A549 (cell line): ENCODE results near the gene UPK1A. TPM values are rescaled to one million over a fixed set of nuclear protein-coding genes. Genes with fewer than 3 reads are reported as not detected.

ENCODE experiments used
- ATAC-seq, 2 experiments: fragments of 200-7000 bp in 1 of 2; fragments of >200 bp in 1 of 2; cut with Nextera tagmentation in 1 of 2; cut with Tn5 transposase in 1 of 2; 3 replicates each; pipeline versions ENCODE4 v1.8.0 to v1.9.1; 2018 to 2020; ENCODE audit warnings: mild to moderate bottlenecking in 1 of 2, moderate library complexity in 1 of 2
- CTCF ChIA-PET: fragments of 300-600 bp; sonication (Branson Sonifier 250); formaldehyde crosslinking; extraction: SDS; loops from one replicate; lab custom pipeline; 2021; ENCODE audit warnings: antibody characterized with exemption, inconsistent platforms; lab: Yijun Ruan, JAX
- POLR2A ChIA-PET: fragments of 350-600 bp; formaldehyde crosslinking; extraction: SDS; loops from one replicate; lab custom pipeline; 2021; ENCODE audit warnings: antibody characterized with exemption, inconsistent platforms; lab: Yijun Ruan, JAX
- DNase-seq, 2 experiments: peaks; one replicate each; pipeline versions ENCODE4 v3.0.0 to v3.0.0-alpha.2; 2011 to 2016; ENCODE audit warnings: low read depth in 1 of 2, low spot score in 1 of 2
- FAIRE-seq: peaks from 2 replicates; lab custom pipeline; 2011; peaks lifted over from hg19 to GRCh38; lab: Jason Lieb, UNC
- H3K27ac ChIP-seq, 2 experiments: fragments of >200 bp; sonication (Bioruptor Twin); formaldehyde crosslinking; 3 replicates each; pipeline ENCODE4 v1.5.1; 2016 to 2017
- H3K4me1 ChIP-seq: fragments of >200 bp; sonication (Bioruptor Twin); formaldehyde crosslinking; 3 replicates; pipeline ENCODE4 v1.6.1; 2016
- H3K4me2 ChIP-seq: fragments of >200 bp; sonication (Bioruptor Twin); formaldehyde crosslinking; 3 replicates; pipeline ENCODE4 v1.6.1; 2016
- H3K4me3 ChIP-seq: fragments of >200 bp; sonication (Bioruptor Twin); formaldehyde crosslinking; 3 replicates; pipeline ENCODE4 v1.5.1; 2016
- H3K9me3 ChIP-seq: fragments of >200 bp; sonication (Bioruptor Twin); formaldehyde crosslinking; 3 replicates; pipeline ENCODE4 v1.6.1; 2016
- BCL3 ChIP-seq: fragments of >200 bp; sonication (Bioruptor Twin); formaldehyde crosslinking; IDR thresholded peaks from 3 replicates; pipeline ENCODE4 v1.6.1; 2016
- CBX2 ChIP-seq: fragments of 200-600 bp; sonication (generic); IDR thresholded peaks from 2 replicates; pipeline ENCODE4 v1.6.1; 2016; ENCODE audit warnings: low read depth, mild to moderate bottlenecking, borderline replicate concordance
- CBX8 ChIP-seq: fragments of 200-600 bp; sonication (generic); IDR thresholded peaks from 2 replicates; pipeline ENCODE4 v1.6.1; 2016
- CEBPB ChIP-seq, 2 experiments: fragments of >200 bp in 1 of 2; sonication (Bioruptor Twin) in 1 of 2; formaldehyde crosslinking in 1 of 2; IDR thresholded peaks; 2 replicates each; pipeline ENCODE4 v1.6.1; 2012 to 2016
- E2F6 ChIP-seq: IDR thresholded peaks from 2 replicates; pipeline ENCODE4 v1.6.1; 2012; ENCODE audit warnings: low read depth, borderline replicate concordance
- FOSB ChIP-seq: fragments of 250-450 bp; sonication (Bioruptor Pico); IDR thresholded peaks from 2 replicates; pipeline ENCODE4 v1.5.0; 2020; ENCODE audit warnings: mild to moderate bottlenecking, moderate library complexity
- FOXS1 ChIP-seq: fragments of 250-450 bp; sonication (Bioruptor Pico); IDR thresholded peaks from 2 replicates; pipeline ENCODE4 v1.5.0; 2020; ENCODE audit warnings: mild to moderate bottlenecking, moderate library complexity
- HDAC2 ChIP-seq: fragments of 200-600 bp; sonication (generic); IDR thresholded peaks from 2 replicates; pipeline ENCODE4 v1.6.1; 2016
- HEYL ChIP-seq: fragments of 250-450 bp; sonication (Bioruptor Pico); IDR thresholded peaks from 2 replicates; pipeline ENCODE4 v1.8.0; 2021; ENCODE audit warnings: mild to moderate bottlenecking, moderate library complexity
- HMGXB4 ChIP-seq: fragments of 250-450 bp; sonication (Bioruptor Pico); IDR thresholded peaks from 2 replicates; pipeline ENCODE4 v1.5.0; 2021; ENCODE audit warnings: mild to moderate bottlenecking, moderate library complexity, borderline replicate concordance
- HOXA7 ChIP-seq: fragments of 250-450 bp; sonication (Bioruptor Pico); IDR thresholded peaks from 2 replicates; pipeline ENCODE4 v1.5.0; 2020; ENCODE audit warnings: mild to moderate bottlenecking, moderate library complexity
- HOXB5 ChIP-seq: fragments of 250-450 bp; sonication (Bioruptor Pico); IDR thresholded peaks from 2 replicates; pipeline ENCODE4 v1.5.0; 2020; ENCODE audit warnings: mild to moderate bottlenecking, moderate library complexity
- KDM1A ChIP-seq: fragments of 200-600 bp; sonication (generic); IDR thresholded peaks from 2 replicates; pipeline ENCODE4 v1.6.1; 2016; ENCODE audit warnings: low read depth, mild to moderate bottlenecking
- MAZ ChIP-seq: fragments of 150-350 bp; IDR thresholded peaks from 2 replicates; pipeline ENCODE4 v1.6.1; 2014; ENCODE audit warnings: antibody characterized with exemption, low read depth, low read length, borderline replicate concordance
- NFE2L2 ChIP-seq: fragments of 150-350 bp; conservative IDR thresholded peaks from 2 replicates; pipeline ENCODE4 v1.6.1; 2014; ENCODE audit warnings: low read length
- POLR2A ChIP-seq: IDR thresholded peaks from 2 replicates; pipeline ENCODE4 v1.6.1; 2012; ENCODE audit warnings: mild to moderate bottlenecking, low read length
- RARB ChIP-seq: fragments of 250-450 bp; sonication (Bioruptor Pico); IDR thresholded peaks from 2 replicates; pipeline ENCODE4 v1.8.0; 2021; ENCODE audit warnings: mild to moderate bottlenecking, moderate library complexity
- RCOR1 ChIP-seq: fragments of 150-350 bp; IDR thresholded peaks from 2 replicates; pipeline ENCODE4 v1.6.1; 2014; ENCODE audit warnings: antibody characterized with exemption, low read length, low read depth
- REST ChIP-seq: fragments of 200-600 bp; sonication (generic); IDR thresholded peaks from 2 replicates; pipeline ENCODE4 v1.6.1; 2016; ENCODE audit warnings: antibody characterized with exemption, mild to moderate bottlenecking, moderate library complexity
- TFCP2L1 ChIP-seq: fragments of 250-450 bp; sonication (Bioruptor Pico); IDR thresholded peaks from 2 replicates; pipeline ENCODE4 v1.5.0; 2021; ENCODE audit warnings: mild to moderate bottlenecking
- ZFP36 ChIP-seq: fragments of 450-650 bp; IDR thresholded peaks from 2 replicates; pipeline ENCODE4 v1.6.1; 2014; ENCODE audit warnings: borderline replicate concordance; ENCODE audit not compliant: partially characterized antibody
- WGBS: methylation state at CpG from one replicate; pipeline ENCODE4 v1.1.6; 2017; ENCODE audit errors: missing lambda C conversion rate; 5-methylcytosine and 5-hydroxymethylcytosine counted together
- polyA plus RNA-seq, 4 experiments: library from polyadenylated mRNA; depleted of rRNA in 3 of 4; stranded (reverse); fragments of >200 nt; fragmentation: RNase III in 1 of 4; extraction: RNeasy Plus Mini Kit Qiagen cat#74134 plus additional on column Dnase treatment in 1 of 4; gene quantifications; 2 replicates in 3 of 4; 3 replicates in 1 of 4; pipeline ENCODE4 v1.2.3, GENCODE V29; 2011 to 2017

The UPK1A gene
- polyA plus RNA-seq, 2 of the 4 experiments (the other 2 are of a cell fraction), result 0.44 to 0.78 TPM

- no peak overlapping the region for H3K4me3 ChIP-seq
- H3K9me3 ChIP-seq, result no peaks in the 10 kb centered on the region
- TF ChIP-seq REST, result no peak
- no peak for TF ChIP-seq HOXA7 (CRISPR knock-in tag)
- no peak for TF ChIP-seq CEBPB (IDR thresholded peaks at IDR 0.05)
- no peak for TF ChIP-seq HMGXB4 (CRISPR knock-in tag)
- no peak for TF ChIP-seq FOXS1
- no peak for TF ChIP-seq POLR2A
- no peak for TF ChIP-seq FOSB (CRISPR knock-in tag)
- no peak for TF ChIP-seq HEYL
- no peak for TF ChIP-seq MAZ
- TF ChIP-seq CBX8, result no peak
- no peak for TF ChIP-seq HOXB5 (CRISPR knock-in tag)
- TF ChIP-seq TFCP2L1 (CRISPR knock-in tag), result no peak
- no peak for TF ChIP-seq RCOR1
- no peak for TF ChIP-seq HDAC2
- TF ChIP-seq E2F6, result no peak
- TF ChIP-seq NFE2L2, result no peak
- TF ChIP-seq BCL3, result no peak
- H3K27ac ChIP-seq, result no peak overlapping the region
- no peak for ATAC-seq
- DNase-seq, result no peak
- no peak overlapping the region for H3K4me2 ChIP-seq
- ChIA-PET POLR2A (no interaction called here), CTCF (interaction anchor here (0.6 to 13.6 kb wide), 18 partner anchors 9 to 489 kb away, joined by 3 to 161 read pairs (median 4); partner anchors contain the start of genes PSENEN and U2AF1L4)
- 54% methylated on average over 2 of the region's 2 CpGs for WGBS
- FAIRE-seq, result no peak
- H3K4me1 ChIP-seq, result no peaks in the 10 kb centered on the region
Measured at GRCh38 chr19:35695895-35696422, 29.6 kb downstream of the UPK1A start.

- TF ChIP-seq REST (no peak), CBX2 (no peak), KDM1A (no peak), CEBPB (IDR thresholded peaks at IDR 0.05) (no peak), ZFP36 (no peak), RARB (CRISPR knock-in tag) (no peak)
- H3K4me3 ChIP-seq, result no peak overlapping the region
- H3K27ac ChIP-seq, result no peak overlapping the region
- no peak for DNase-seq
- FAIRE-seq, result no peak
- no peak overlapping the region for H3K4me2 ChIP-seq
- H3K9me3 ChIP-seq, result no peaks in the 10 kb centered on the region
- ChIA-PET POLR2A (interaction anchor here (0.8 kb wide), 1 partner anchor 15 kb away, joined by 5 read pairs; no protein-coding TSS in a partner anchor), CTCF (interaction anchor here (0.7 to 13.6 kb wide), 16 partner anchors 9 to 235 kb away, joined by 3 to 161 read pairs (median 4); partner anchors contain the start of genes PSENEN and U2AF1L4)
- H3K4me1 ChIP-seq, result no peaks in the 10 kb centered on the region
- WGBS, result 62% methylated on average over 4 of the region's 4 CpGs
- no peak for ATAC-seq
Measured at GRCh38 chr19:35696835-35697234, 30.5 kb downstream of the UPK1A start.
